Activated B cell treated with CpG ODN at 0.5 μM for 24 hours (primary cell): ENCODE data around the gene SLC13A3. TPM values are rescaled to one million over a fixed set of nuclear protein-coding genes. Genes with fewer than 3 reads are reported as not detected.

Experiments
- ATAC-seq: fragments of 200-7000 bp; cut with Tn5 transposase; one replicate; pipeline ENCODE4 v1.10.0; 2021; ENCODE audit warnings: low read depth, mild to moderate bottlenecking, moderate library complexity
- CTCF ChIA-PET: fragments of 350-600 bp; sonication (Branson Sonifier 250); formaldehyde crosslinking; loops from one replicate; lab custom pipeline; 2021; ENCODE audit warnings: antibody characterized with exemption; lab: Charles Lee
- POLR2A ChIA-PET: fragments of 350-600 bp; sonication (Branson Sonifier 250); formaldehyde crosslinking; loops from one replicate; lab custom pipeline; 2021; ENCODE audit warnings: antibody characterized with exemption; lab: Charles Lee
- DNase-seq: peaks from one replicate; pipeline ENCODE4 v3.0.0; 2022
- H3K27ac Mint-ChIP-seq: one replicate; pipeline ENCODE4 v1.8.0; 2020; ENCODE audit warnings: mixed read lengths
- H3K27me3 Mint-ChIP-seq: one replicate; pipeline ENCODE4 v1.8.0; 2021; ENCODE audit warnings: mixed read lengths
- H3K36me3 Mint-ChIP-seq: one replicate; pipeline ENCODE4 v1.8.0; 2021; ENCODE audit warnings: low read depth, mixed read lengths
- H3K4me1 Mint-ChIP-seq: one replicate; pipeline ENCODE4 v1.8.0; 2021; ENCODE audit warnings: mixed read lengths
- H3K4me3 Mint-ChIP-seq: one replicate; pipeline ENCODE4 v1.8.0; 2020; ENCODE audit warnings: mild to moderate bottlenecking, mixed read lengths
- H3K9me3 Mint-ChIP-seq: one replicate; pipeline ENCODE4 v1.8.0; 2020; ENCODE audit warnings: mixed read lengths
- CTCF ChIP-seq: fragments of 200-600 bp; IDR thresholded peaks from one replicate; pipeline ENCODE4 v1.8.0; 2022; ENCODE audit warnings: antibody characterized with exemption, mild to moderate bottlenecking
- intact Hi-C: fragments of 100-400 bp; cut with micrococcal nuclease; formaldehyde crosslinking; loops from one replicate; pipeline ENCODE4 v1.15.1; 2024
- total RNA-seq: library from RNA; stranded (reverse); gene quantifications from 2 replicates; pipeline ENCODE4 v1.2.3, GENCODE V29; 2022

Gene SLC13A3
- total RNA-seq, 1 donor from 2014 or later, result 0.47 TPM

- ChIA-PET POLR2A (no interaction called here), CTCF (no interaction called here)
- ATAC-seq (no peak), DNase-seq (no peak)
- Mint-ChIP-seq H3K4me1 (peaks cover 3% of the 10 kb centered on the region), H3K27me3 (peaks cover 27% of the 10 kb centered on the region), H3K9me3 (no peaks in the 10 kb centered on the region), H3K27ac (no peak overlapping the region), H3K4me3 (no peak overlapping the region), H3K36me3 (no peaks in the 10 kb centered on the region)
- no peak for TF ChIP-seq CTCF
- intact Hi-C loops, result no loop called here
These were observed 45.6 kb upstream of the SLC13A3 start for GRCh38 chr20:46696791-46697279.

- no peak for TF ChIP-seq CTCF
- Mint-ChIP-seq H3K27me3 (peaks cover 25% of the 10 kb centered on the region), H3K36me3 (no peaks in the 10 kb centered on the region), H3K27ac (no peak overlapping the region), H3K9me3 (no peaks in the 10 kb centered on the region), H3K4me1 (peaks cover 3% of the 10 kb centered on the region), H3K4me3 (no peak overlapping the region)
- CTCF ChIA-PET, result no interaction called here
- DNase-seq (no peak), ATAC-seq (no peak)
- intact Hi-C loops, result no loop called here
- POLR2A ChIA-PET, result no interaction called here
These were observed 44.6 kb upstream of the SLC13A3 start for GRCh38 chr20:46695892-46696291.

- Mint-ChIP-seq H3K27ac (no peak overlapping the region), H3K36me3 (peaks cover 1% of the 10 kb centered on the region), H3K4me1 (peaks cover 10% of the 10 kb centered on the region), H3K9me3 (no peaks in the 10 kb centered on the region), H3K27me3 (peaks cover 15% of the 10 kb centered on the region), H3K4me3 (no peak overlapping the region)
- no peak for TF ChIP-seq CTCF
- POLR2A ChIA-PET, result interaction anchor here (1.2 kb wide), 1 partner anchor 9 kb away, joined by 3 read pairs; no protein-coding TSS in a partner anchor
- DNase-seq, result no peak
- intact Hi-C loops, result no loop called here
- ATAC-seq, result no peak
- CTCF ChIA-PET, result interaction anchor here (1.2 to 1.6 kb wide), 2 partner anchors 12 to 13 kb away, joined by 3 to 6 read pairs; no protein-coding TSS in a partner anchor
These were observed 43.2 kb upstream of the SLC13A3 start for GRCh38 chr20:46694484-46694883.

GRCh38 chr20:46691196-46691595 is 39.9 kb upstream of the SLC13A3 start:
- Mint-ChIP-seq H3K9me3 (no peaks in the 10 kb centered on the region), H3K4me3 (no peak overlapping the region), H3K27ac (peak overlapping the region; percentile 5), H3K27me3 (peaks cover 5% of the 10 kb centered on the region), H3K4me1 (peaks cover 37% of the 10 kb centered on the region), H3K36me3 (peaks cover 18% of the 10 kb centered on the region)
- TF ChIP-seq CTCF, result no peak
- intact Hi-C loops, result no loop called here
- ATAC-seq, result no peak
- CTCF ChIA-PET, result no interaction called here
- POLR2A ChIA-PET, result no interaction called here
- DNase-seq, result no peak

- CTCF ChIA-PET, result interaction anchor here (2.0 kb wide), 1 partner anchor 10 kb away, joined by 11 read pairs; no protein-coding TSS in a partner anchor
- intact Hi-C loops, result no loop called here
- H3K36me3 Mint-ChIP-seq, result peaks cover 23% of the 10 kb centered on the region
- POLR2A ChIA-PET, result interaction anchor here (0.5 to 1.6 kb wide), 5 partner anchors 11 to 809 kb away, joined by 3 to 4 read pairs (median 3); partner anchors contain the start of gene ZSWIM1
- no peak for TF ChIP-seq CTCF
- DNase-seq (no peak), ATAC-seq (no peak)
- peaks cover 42% of the 10 kb centered on the region for H3K4me1 Mint-ChIP-seq
- peak overlapping the region; percentile 57 for H3K27ac Mint-ChIP-seq
- H3K27me3 Mint-ChIP-seq, result no peaks in the 10 kb centered on the region
- H3K4me3 Mint-ChIP-seq, result peak overlapping the region; percentile 97
- no peaks in the 10 kb centered on the region for H3K9me3 Mint-ChIP-seq
These were observed 39.2 kb upstream of the SLC13A3 start for GRCh38 chr20:46690219-46691106.
